ENCODE results near the gene RCAN3. TPM values are rescaled to one million over a fixed set of nuclear protein-coding genes. Genes with fewer than 3 reads are reported as not detected.

RCAN3 gene
- total and polyA plus RNA-seq, 9 of the 15 experiments (the other 6 are each of a cell fraction or from before 2014, with no cell fraction given): 0.10 to 1.4 (median 0.43) TPM

- Histone ChIP-seq H3K9ac (ENCODE audit: insufficient read depth in 1 of 2, low read depth in 2 of 2, low read length in 2 of 2) (no peak overlapping the region), H4K20me1 (replicated peaks; ENCODE audit: control insufficient read depth, insufficient read depth, low read length) (0 out of 2 replicates have a peak, but pooled peaks cover 3% of the 10 kb centered on the region), H3K36me3 (ENCODE audit: control insufficient read depth, insufficient read depth, low read length) (no peaks in the 10 kb centered on the region), H3K79me2 (ENCODE audit: control insufficient read depth, insufficient read depth, low read length) (no peaks in the 10 kb centered on the region), H3K27me3 (ENCODE audit: control insufficient read depth in 2 of 2, insufficient read depth in 2 of 2, low read length in 2 of 2) (peaks cover 25 to 37% of the 10 kb centered on the region in 2 experiments), H2AFZ (ENCODE audit: low read depth, low read length) (no peak overlapping the region), H3K9me1 (ENCODE audit: control insufficient read depth, insufficient read depth, low read length) (no peaks in the 10 kb centered on the region), H3K27ac (ENCODE audit: extremely low read depth, low read depth, low read length) (no peak overlapping the region), H3K4me2 (ENCODE audit: insufficient read depth, low read length) (no peak overlapping the region), H3K4me3 (no peak overlapping the region), H3K4me1 (replicated peaks in 1 of 2; ENCODE audit: control insufficient read depth in 2 of 2, insufficient read depth in 2 of 2, low read length in 2 of 2) (peaks cover 15 to 16% of the 10 kb centered on the region in 2 experiments; a peak in 4 of 5 replicates), H3K9me3 (replicated peaks; ENCODE audit: control insufficient read depth, insufficient read depth, low read depth, low read length) (no peaks in the 10 kb centered on the region)
- FAIRE-seq: no peak
- 13% methylated on average over 12 of the region's 12 CpGs for WGBS (ENCODE audit: insufficient coverage, low coverage, missing lambda C conversion rate)
- BruUV-seq (replicated peaks): no TSS peak
- in situ Hi-C loops (cut with MboI): no loop called here
- ATAC-seq: no peak
- TF ChIP-seq STAG1 (CRISPR knock-in tag; IDR thresholded peaks at IDR 0.05; ENCODE audit: borderline replicate concordance) (no peak), BCL6 (CRISPR knock-in tag; IDR thresholded peaks at IDR 0.05) (no peak), CEBPG (CRISPR knock-in tag; IDR thresholded peaks at IDR 0.05) (no peak), CEBPG (tag; conservative IDR thresholded peaks at IDR 0.05 in 1 of 2, IDR thresholded peaks at IDR 0.05 in 1 of 2) (no peak), IFI16 (CRISPR knock-in tag; IDR thresholded peaks at IDR 0.05) (no peak), HMG20A (CRISPR knock-in tag; conservative IDR thresholded peaks at IDR 0.05) (no peak), CREB5 (CRISPR knock-in tag; IDR thresholded peaks at IDR 0.05) (no peak), CTBP1 (IDR thresholded peaks at IDR 0.05; ENCODE audit: borderline replicate concordance) (no peak), CTCFL (IDR thresholded peaks at IDR 0.05; ENCODE audit: borderline replicate concordance, insufficient read depth, low read depth, low read length, poor library complexity, severe bottlenecking) (no peak), FOXA3 (CRISPR knock-in tag; conservative IDR thresholded peaks at IDR 0.05 in 1 of 2, IDR thresholded peaks at IDR 0.05 in 1 of 2) (no peak), ZNF764 (CRISPR knock-in tag; IDR thresholded peaks at IDR 0.05; ENCODE audit: low read depth) (no peak), ZNF785 (CRISPR knock-in tag; IDR thresholded peaks at IDR 0.05) (no peak), YY1 (IDR thresholded peaks at IDR 0.05; ENCODE audit: borderline replicate concordance in 1 of 3, control insufficient read depth in 1 of 3, extremely low read depth in 1 of 3, insufficient read depth in 3 of 3, insufficient read length in 1 of 3, insufficient replicate concordance in 2 of 3, low read depth in 1 of 3, low read length in 2 of 3) (no peak), E2F4 (CRISPR knock-in tag; IDR thresholded peaks at IDR 0.05; ENCODE audit: low read depth) (no peak), RNF2 (IDR thresholded peaks at IDR 0.05) (no peak)
- POLR2A ChIA-PET: no interaction called here
- DNase-seq (ENCODE audit: extremely low read depth in 1 of 4, low spot score in 3 of 4): no peak
- intact Hi-C loops (cut with micrococcal nuclease): no loop called here
- CTCF ChIA-PET (ENCODE audit: low intra/inter-chr PET ratio): no interaction called here
These were observed 4.0 kb upstream of the RCAN3 start for GRCh38 chr1:24498589-24498988.

All from K562 (cell line).